HG03520 (cell line): ENCODE results near the gene F7.

ENCODE experiments used
- ATAC-seq: cut with Tn5 transposase; IDR thresholded peaks from one replicate; pipeline ENCODE4 v1.9.1; 2021; ENCODE audit warnings: mild to moderate bottlenecking, moderate library complexity; ENCODE audit not compliant: unreplicated experiment

The F7 gene

GRCh38 chr13:113129921-113130750, 24.5 kb downstream of the F7 start:
- no peak for ATAC-seq

- ATAC-seq = no peak
These were observed 29.7 kb downstream of the F7 start for GRCh38 chr13:113135281-113135760.

GRCh38 chr13:113137691-113138298, 32.2 kb downstream of the F7 start:
- ATAC-seq = no peak

GRCh38 chr13:113138792-113139551, 33.4 kb downstream of the F7 start:
- ATAC-seq = no peak

GRCh38 chr13:113139577-113139976, 34.0 kb downstream of the F7 start:
- no peak for ATAC-seq

GRCh38 chr13:113140677-113141600, 35.3 kb downstream of the F7 start:
- no peak for ATAC-seq

GRCh38 chr13:113141601-113141970, 36.0 kb downstream of the F7 start:
- ATAC-seq = no peak

- ATAC-seq = no peak
These were observed 37.3 kb downstream of the F7 start for GRCh38 chr13:113142876-113143275.

GRCh38 chr13:113143466-113144254, 38.1 kb downstream of the F7 start:
- no peak for ATAC-seq

- no peak for ATAC-seq
These were observed 38.7 kb downstream of the F7 start for GRCh38 chr13:113144255-113144629.

GRCh38 chr13:113145496-113145895, 39.9 kb downstream of the F7 start:
- no peak for ATAC-seq

- no peak for ATAC-seq
These were observed 40.5 kb downstream of the F7 start for GRCh38 chr13:113145911-113146598.

- no peak for ATAC-seq
These were observed 41.2 kb downstream of the F7 start for GRCh38 chr13:113146750-113147149.

GRCh38 chr13:113147206-113147605, 41.6 kb downstream of the F7 start:
- ATAC-seq = no peak

GRCh38 chr13:113148407-113148806, 42.8 kb downstream of the F7 start:
- ATAC-seq = no peak

- ATAC-seq = no peak
These were observed 43.4 kb downstream of the F7 start for GRCh38 chr13:113148940-113149503.

GRCh38 chr13:113149711-113150549, 44.3 kb downstream of the F7 start:
- ATAC-seq = no peak
